ENCODE measurements around the gene OPCML.

GRCh38 chr11:133166662-133167061, 365.6 kb downstream of the OPCML start:
- TF ChIP-seq CTCF (conservative IDR thresholded peaks at IDR 0.05; ENCODE audit: low read depth, low read length) (no peak), EZH2 (IDR thresholded peaks at IDR 0.05; ENCODE audit: low read length, unreplicated experiment) (no peak)

All from PC-3 (cell line).